Brain microvascular endothelial cell (primary cell): Measurements from ENCODE around the gene TNNI2.

Source experiments
- DNase-seq: peaks from one replicate; pipeline ENCODE4 v3.0.0-alpha.2; 2020
- H3K27ac ChIP-seq: fragments of 250-450 bp; sonication (Bioruptor Pico); 2 replicates; pipeline ENCODE4 v1.5.1; 2020; ENCODE audit warnings: mild to moderate bottlenecking, moderate library complexity
- H3K27me3 ChIP-seq: fragments of 250-450 bp; sonication (Bioruptor Pico); replicated peaks from 2 replicates; pipeline ENCODE4 v1.5.1; 2020; ENCODE audit warnings: mild to moderate bottlenecking
- H3K36me3 ChIP-seq: fragments of 250-450 bp; sonication (Bioruptor Pico); replicated peaks from 2 replicates; pipeline ENCODE4 v1.5.1; 2020; ENCODE audit warnings: mild to moderate bottlenecking
- H3K4me3 ChIP-seq: 2 replicates; pipeline ENCODE4 v1.5.1; 2011; ENCODE audit warnings: low read depth, mild to moderate bottlenecking, control low read depth, low read length, moderate library complexity
- in situ Hi-C: cut with HindIII; loops from 2 replicates; pipeline ENCODE4 v1.10.0; 2017; ENCODE audit warnings: low sequenced_read_pairs, low pct_ligation_motif_present
- TF ChIP-seq, protein P1 (sequence below): IDR thresholded peaks from 2 replicates; pipeline ENCODE4 v1.5.1; 2011; ENCODE audit warnings: low read depth, mild to moderate bottlenecking, moderate library complexity, low read length, control low read depth, inconsistent platforms; ENCODE audit errors: missing control alignments

TNNI2 gene

GRCh38 chr11:1867381-1867780 lies 28.6 kb downstream of the TNNI2 start:
- no peak overlapping the region for H3K4me3 ChIP-seq
- TF ChIP-seq, protein P1, sequence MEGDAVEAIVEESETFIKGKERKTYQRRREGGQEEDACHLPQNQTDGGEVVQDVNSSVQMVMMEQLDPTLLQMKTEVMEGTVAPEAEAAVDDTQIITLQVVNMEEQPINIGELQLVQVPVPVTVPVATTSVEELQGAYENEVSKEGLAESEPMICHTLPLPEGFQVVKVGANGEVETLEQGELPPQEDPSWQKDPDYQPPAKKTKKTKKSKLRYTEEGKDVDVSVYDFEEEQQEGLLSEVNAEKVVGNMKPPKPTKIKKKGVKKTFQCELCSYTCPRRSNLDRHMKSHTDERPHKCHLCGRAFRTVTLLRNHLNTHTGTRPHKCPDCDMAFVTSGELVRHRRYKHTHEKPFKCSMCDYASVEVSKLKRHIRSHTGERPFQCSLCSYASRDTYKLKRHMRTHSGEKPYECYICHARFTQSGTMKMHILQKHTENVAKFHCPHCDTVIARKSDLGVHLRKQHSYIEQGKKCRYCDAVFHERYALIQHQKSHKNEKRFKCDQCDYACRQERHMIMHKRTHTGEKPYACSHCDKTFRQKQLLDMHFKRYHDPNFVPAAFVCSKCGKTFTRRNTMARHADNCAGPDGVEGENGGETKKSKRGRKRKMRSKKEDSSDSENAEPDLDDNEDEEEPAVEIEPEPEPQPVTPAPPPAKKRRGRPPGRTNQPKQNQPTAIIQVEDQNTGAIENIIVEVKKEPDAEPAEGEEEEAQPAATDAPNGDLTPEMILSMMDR: no peak
- peaks cover 5% of the 10 kb centered on the region for H3K27me3 ChIP-seq
- DNase-seq: no peak
- no peaks in the 10 kb centered on the region for H3K36me3 ChIP-seq
- in situ Hi-C loops: no loop called here
- no peak overlapping the region for H3K27ac ChIP-seq

GRCh38 chr11:1868056-1868635 lies 29.4 kb downstream of the TNNI2 start:
- Histone ChIP-seq H3K27ac (no peak overlapping the region), H3K36me3 (no peaks in the 10 kb centered on the region), H3K4me3 (no peak overlapping the region), H3K27me3 (peaks cover 5% of the 10 kb centered on the region)
- no peak for DNase-seq
- TF ChIP-seq, protein P1: no peak
- in situ Hi-C loops: no loop called here

DNA sequence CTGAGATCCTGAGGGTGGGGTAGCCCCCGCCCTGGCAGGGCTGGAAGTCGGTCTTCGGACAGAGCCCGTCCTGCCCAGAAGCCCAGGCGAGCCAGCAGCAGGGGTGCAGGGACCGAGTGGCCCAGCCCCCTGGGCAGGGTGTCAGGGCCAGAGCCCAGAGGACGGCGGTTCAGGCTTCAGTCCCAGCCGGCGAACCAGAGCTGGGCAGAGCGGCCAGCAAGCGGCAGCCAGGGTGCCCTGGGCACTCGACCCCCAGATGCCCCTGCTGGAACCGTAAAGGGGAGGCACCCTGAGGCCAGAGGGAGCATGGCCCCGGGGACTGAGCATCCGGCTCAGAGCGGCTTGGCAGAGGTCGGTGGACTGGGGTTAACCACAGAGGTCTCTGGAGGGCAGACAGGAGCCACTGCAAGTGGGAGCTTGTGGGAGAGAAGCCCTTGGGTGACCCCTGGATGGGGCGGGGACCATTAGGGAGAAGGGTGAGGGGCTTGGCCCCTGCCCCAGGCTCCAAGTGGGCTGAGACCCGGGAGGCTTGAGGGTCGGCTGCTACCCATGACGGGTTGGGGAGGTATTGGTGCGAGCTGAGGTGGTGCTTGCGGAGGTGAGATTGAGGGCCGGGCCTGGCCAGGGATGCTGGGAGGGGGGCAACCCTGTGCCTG lies 30.0 kb downstream of the TNNI2 start:
- H3K4me3 ChIP-seq: no peak overlapping the region
- no peak for DNase-seq
- no peak overlapping the region for H3K27ac ChIP-seq
- peaks cover 5% of the 10 kb centered on the region for H3K27me3 ChIP-seq
- in situ Hi-C loops: no loop called here
- no peaks in the 10 kb centered on the region for H3K36me3 ChIP-seq
- TF ChIP-seq, protein P1: no peak

GRCh38 chr11:1869427-1870325 lies 30.9 kb downstream of the TNNI2 start:
- Histone ChIP-seq H3K27me3 (peaks cover 5% of the 10 kb centered on the region), H3K36me3 (no peaks in the 10 kb centered on the region), H3K27ac (no peak overlapping the region), H3K4me3 (no peak overlapping the region)
- in situ Hi-C loops: no loop called here
- DNase-seq: no peak
- TF ChIP-seq, protein P1: peak; percentile 34

GRCh38 chr11:1870326-1870696 lies 31.5 kb downstream of the TNNI2 start:
- H3K27ac ChIP-seq: no peak overlapping the region
- no peak overlapping the region for H3K4me3 ChIP-seq
- no peaks in the 10 kb centered on the region for H3K36me3 ChIP-seq
- in situ Hi-C loops: no loop called here
- peaks cover 5% of the 10 kb centered on the region for H3K27me3 ChIP-seq
- DNase-seq: no peak
- TF ChIP-seq, protein P1: no peak
